Adipocyte (in vitro differentiated cells): Measurements from ENCODE around the gene DPP3.

Experiments
- DNase-seq: peaks from one replicate; pipeline ENCODE4 v3.0.0-alpha.2; 2015; ENCODE audit warnings: low read depth
- H3K27me3 ChIP-seq: replicated peaks from 2 replicates; pipeline ENCODE4 v1.7.0; 2013; ENCODE audit warnings: mild to moderate bottlenecking, low read length, moderate library complexity; ENCODE audit not compliant: control insufficient read depth, insufficient read depth
- H3K36me3 ChIP-seq: 2 replicates; pipeline ENCODE4 v1.7.0; 2013; ENCODE audit warnings: low read length, mild to moderate bottlenecking, moderate library complexity; ENCODE audit not compliant: control insufficient read depth, insufficient read depth, severe bottlenecking
- H3K4me1 ChIP-seq: 2 replicates; pipeline ENCODE4 v1.7.0; 2013; ENCODE audit warnings: mild to moderate bottlenecking, low read length, moderate library complexity; ENCODE audit not compliant: control insufficient read depth, insufficient read depth
- H3K4me3 ChIP-seq: 2 replicates; pipeline ENCODE4 v1.7.0; 2013; ENCODE audit warnings: mild to moderate bottlenecking, low read length, moderate library complexity
- H3K9ac ChIP-seq: 2 replicates; pipeline ENCODE4 v1.7.0; 2013; ENCODE audit warnings: mild to moderate bottlenecking, low read length, moderate library complexity
- H3K9me3 ChIP-seq: 2 replicates; pipeline ENCODE4 v1.7.0; 2013; ENCODE audit warnings: mild to moderate bottlenecking, low read length, moderate library complexity; ENCODE audit not compliant: control insufficient read depth

Gene DPP3

DNA sequence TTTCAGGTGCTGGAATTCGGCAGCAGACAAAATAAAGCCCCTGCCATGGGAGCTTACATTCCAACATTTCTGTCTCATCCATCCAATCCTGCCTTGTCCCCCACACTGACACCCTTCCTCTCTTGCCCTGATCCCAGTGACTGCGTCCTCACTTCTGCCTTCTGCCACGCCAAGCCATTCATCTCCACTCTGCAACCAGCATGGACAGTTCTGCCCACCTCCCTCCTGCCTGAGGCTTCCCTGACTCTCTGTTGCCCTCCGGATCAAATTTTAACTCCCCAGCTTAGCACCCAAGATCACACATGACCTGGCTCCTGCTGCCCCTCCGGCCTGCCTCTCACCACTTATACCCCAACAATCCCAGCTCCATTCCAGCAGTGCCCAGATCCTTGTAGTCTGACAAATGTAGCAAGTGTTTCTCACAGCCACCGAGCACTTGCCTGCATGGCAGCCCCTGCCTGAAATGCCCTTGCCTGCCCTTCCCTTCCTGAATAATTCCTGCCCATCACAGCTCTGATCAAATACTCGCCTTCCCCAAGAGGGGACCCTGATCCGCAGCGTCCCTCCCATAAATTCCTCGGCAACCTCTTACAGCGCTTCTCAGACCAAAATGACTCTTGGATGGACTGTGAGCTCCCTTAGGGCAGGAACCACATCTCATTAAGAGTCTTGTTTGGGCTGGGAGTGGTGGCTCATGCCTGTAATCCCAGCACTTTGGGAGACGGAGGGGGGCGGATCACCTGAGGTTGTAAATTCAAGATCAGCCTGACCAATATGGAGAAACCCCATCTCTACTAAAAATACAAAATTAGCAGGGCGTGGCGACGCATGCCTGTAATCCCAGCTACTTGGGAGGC, 68.8 kb downstream of the DPP3 start:
- Histone ChIP-seq H3K4me1 (peaks cover 17% of the 10 kb centered on the region), H3K9ac (no peak overlapping the region), H3K9me3 (no peaks in the 10 kb centered on the region), H3K4me3 (no peak overlapping the region), H3K27me3 (no peaks in the 10 kb centered on the region), H3K36me3 (no peaks in the 10 kb centered on the region)
- no peak for DNase-seq

DNA sequence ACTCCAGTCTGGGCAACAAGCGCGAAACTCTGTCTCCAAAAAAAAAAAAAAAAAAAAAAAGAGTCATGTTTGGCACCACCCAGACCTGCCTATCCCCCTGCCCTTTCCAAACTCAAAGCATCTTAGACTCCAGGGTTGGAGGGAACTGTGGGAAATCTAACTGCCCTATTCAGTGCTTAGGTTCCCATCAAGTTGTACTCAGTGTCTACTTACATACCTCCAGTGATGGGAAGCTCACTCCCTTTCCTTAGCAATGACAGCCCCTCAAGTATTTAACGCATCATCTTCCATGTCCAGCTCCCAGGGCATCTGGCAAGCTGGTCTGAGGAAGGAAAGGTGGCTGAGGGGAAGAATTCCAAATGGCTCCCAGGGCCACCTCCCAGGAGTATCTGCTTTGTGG, 69.5 kb downstream of the DPP3 start:
- H3K4me1 ChIP-seq, result peaks cover 12% of the 10 kb centered on the region
- no peak overlapping the region for H3K4me3 ChIP-seq
- H3K27me3 ChIP-seq, result no peaks in the 10 kb centered on the region
- DNase-seq, result no peak
- H3K9me3 ChIP-seq, result no peaks in the 10 kb centered on the region
- no peaks in the 10 kb centered on the region for H3K36me3 ChIP-seq
- no peak overlapping the region for H3K9ac ChIP-seq

DNA sequence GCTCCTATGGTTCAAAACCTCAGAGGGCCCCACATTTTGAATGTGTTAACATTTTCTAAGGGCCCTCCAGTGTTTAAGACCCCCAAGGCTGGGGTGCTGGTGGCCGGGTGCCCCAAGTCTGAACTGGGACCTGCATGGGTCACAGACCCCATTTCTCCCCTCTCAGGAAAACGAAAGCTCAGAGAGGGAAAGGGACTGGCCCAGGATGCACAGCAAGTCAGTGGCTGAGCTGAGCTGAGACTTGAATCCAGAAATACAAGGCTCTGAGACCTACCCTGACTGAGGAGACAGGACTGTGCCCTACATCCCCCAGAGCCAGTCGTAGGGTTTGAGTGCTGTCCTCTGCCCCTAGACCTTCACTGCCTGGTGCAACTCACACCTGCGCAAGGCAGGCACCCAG, 70.7 kb downstream of the DPP3 start:
- Histone ChIP-seq H3K9ac (no peak overlapping the region), H3K4me1 (peaks cover 4% of the 10 kb centered on the region)
- no peak for DNase-seq

DNA sequence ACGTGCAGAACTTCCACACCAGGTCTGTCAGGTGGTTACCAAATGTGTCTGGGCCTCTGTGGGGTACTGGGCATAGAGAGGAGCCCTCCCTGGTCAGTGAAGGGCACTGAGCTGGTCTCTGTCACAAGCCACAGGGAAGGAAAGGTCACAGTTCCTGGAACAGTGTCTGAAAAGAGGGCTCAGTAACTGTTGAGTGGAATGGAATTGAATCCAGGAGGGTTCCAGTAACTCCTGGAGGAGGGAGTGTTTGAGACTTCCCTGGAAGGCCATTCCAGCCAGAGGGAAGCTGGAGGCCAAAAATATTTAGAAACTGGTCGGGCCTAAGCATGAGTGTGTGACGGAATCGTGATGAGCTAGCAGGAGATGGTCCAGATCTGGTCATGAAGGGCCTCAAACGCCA, 74.4 kb downstream of the DPP3 start:
- H3K36me3 ChIP-seq, result no peaks in the 10 kb centered on the region
- H3K4me1 ChIP-seq, result no peaks in the 10 kb centered on the region
- H3K4me3 ChIP-seq, result no peak overlapping the region
- H3K27me3 ChIP-seq, result peaks cover 22% of the 10 kb centered on the region
- DNase-seq, result no peak
- no peak overlapping the region for H3K9ac ChIP-seq
- no peaks in the 10 kb centered on the region for H3K9me3 ChIP-seq

More for the DNA sequence above, 70.7 kb downstream of the DPP3 start:
- Histone ChIP-seq H3K27me3 (no peaks in the 10 kb centered on the region), H3K9me3 (no peaks in the 10 kb centered on the region), H3K36me3 (no peaks in the 10 kb centered on the region), H3K4me3 (no peak overlapping the region)

DNA sequence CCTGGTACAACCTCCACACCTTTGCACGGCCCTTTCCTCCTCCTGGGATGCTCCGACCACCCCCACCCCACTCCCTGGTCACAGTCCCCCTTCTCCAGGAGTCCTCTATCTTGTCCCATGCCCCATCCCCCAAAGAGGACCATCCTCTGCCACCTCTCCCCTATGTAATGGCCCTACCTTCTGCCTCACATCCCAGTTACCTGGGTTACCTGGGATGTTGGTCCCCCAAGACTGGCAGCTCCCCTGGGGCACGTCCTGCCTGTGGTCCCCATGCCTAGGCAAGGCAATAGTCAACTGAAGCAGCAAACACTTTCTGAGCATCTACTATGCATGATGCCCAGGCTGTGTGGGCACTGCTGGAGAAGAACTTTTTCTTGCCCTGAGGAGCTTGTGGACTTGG, 75.2 kb downstream of the DPP3 start:
- Histone ChIP-seq H3K9ac (no peak overlapping the region), H3K36me3 (no peaks in the 10 kb centered on the region), H3K9me3 (no peaks in the 10 kb centered on the region), H3K4me1 (no peaks in the 10 kb centered on the region), H3K27me3 (peaks cover 22% of the 10 kb centered on the region), H3K4me3 (no peak overlapping the region)
- DNase-seq, result no peak

DNA sequence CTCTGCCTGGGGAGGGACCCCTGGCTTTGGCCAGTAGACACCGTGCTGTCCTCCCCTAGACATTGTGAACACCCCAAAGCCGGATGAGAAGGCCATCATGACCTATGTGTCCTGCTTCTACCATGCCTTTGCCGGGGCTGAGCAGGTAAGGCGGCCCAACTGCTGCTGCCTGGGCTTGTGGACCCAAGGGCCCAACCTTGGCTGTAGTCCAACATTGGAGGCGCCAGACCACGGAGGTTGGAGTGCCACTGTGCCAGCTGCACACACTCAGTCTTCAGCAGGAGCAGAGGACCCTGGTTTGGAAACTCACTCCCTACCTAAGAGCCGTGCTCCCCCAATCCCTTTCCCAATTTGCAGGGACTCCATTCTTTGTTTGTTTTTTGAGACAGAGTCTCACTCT, 75.9 kb downstream of the DPP3 start:
- H3K9me3 ChIP-seq, result no peaks in the 10 kb centered on the region
- no peak overlapping the region for H3K4me3 ChIP-seq
- H3K36me3 ChIP-seq, result no peaks in the 10 kb centered on the region
- no peak overlapping the region for H3K9ac ChIP-seq
- DNase-seq, result no peak
- H3K4me1 ChIP-seq, result no peaks in the 10 kb centered on the region
- H3K27me3 ChIP-seq, result peaks cover 22% of the 10 kb centered on the region

DNA sequence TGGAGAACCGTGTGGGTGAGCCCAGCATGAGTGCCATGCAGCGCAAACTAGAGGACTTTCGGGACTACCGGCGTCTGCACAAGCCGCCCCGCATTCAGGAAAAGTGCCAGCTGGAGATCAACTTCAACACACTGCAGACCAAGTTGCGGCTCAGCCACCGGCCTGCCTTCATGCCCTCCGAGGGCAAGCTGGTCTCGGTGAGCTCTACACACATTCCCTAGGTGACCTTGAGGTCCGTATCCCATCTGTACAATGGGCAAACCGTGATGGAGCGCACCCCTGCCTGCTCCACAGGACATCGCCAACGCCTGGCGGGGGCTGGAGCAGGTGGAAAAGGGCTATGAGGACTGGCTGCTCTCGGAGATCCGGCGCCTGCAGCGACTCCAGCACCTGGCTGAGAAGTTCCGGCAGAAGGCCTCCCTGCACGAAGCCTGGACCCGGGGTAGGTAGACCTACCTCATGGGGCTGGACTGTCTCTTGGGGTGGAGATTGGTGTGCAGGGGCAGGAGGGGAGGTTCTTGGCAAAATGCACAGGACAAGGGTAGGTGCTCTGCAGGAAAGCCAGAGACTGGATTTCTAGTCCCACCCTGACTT, 77.6 kb downstream of the DPP3 start:
- Histone ChIP-seq H3K4me3 (no peak overlapping the region), H3K9ac (no peak overlapping the region), H3K4me1 (no peaks in the 10 kb centered on the region), H3K36me3 (no peaks in the 10 kb centered on the region), H3K9me3 (no peaks in the 10 kb centered on the region), H3K27me3 (peaks cover 22% of the 10 kb centered on the region)
- no peak for DNase-seq
